RPMI8226 (cell line): ENCODE measurements around the gene POU6F1.

ENCODE experiments used
- DNase-seq: peaks from one replicate; pipeline ENCODE4 v3.0.0-alpha.2; 2015

The POU6F1 gene

DNA sequence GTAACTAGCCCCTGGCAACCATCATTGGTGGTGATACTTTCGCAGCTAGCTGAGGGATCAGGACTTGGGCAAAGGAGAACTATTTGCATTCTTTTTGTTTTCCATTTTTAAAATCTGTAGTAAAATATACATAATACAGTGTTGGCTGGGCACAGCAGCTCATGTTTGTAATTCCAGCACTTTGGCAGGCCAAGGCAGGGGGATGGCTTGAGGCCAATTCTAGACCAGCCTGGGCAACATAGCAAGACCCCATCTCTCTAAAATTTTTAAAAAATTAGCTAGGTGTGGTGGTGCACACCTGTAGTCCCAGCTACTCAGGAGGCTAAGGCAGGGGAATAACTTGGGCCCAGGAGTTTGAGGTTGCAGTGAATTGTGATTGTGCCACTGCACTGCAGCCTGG, 64.9 kb downstream of the POU6F1 start:
- DNase-seq, result no peak

DNA sequence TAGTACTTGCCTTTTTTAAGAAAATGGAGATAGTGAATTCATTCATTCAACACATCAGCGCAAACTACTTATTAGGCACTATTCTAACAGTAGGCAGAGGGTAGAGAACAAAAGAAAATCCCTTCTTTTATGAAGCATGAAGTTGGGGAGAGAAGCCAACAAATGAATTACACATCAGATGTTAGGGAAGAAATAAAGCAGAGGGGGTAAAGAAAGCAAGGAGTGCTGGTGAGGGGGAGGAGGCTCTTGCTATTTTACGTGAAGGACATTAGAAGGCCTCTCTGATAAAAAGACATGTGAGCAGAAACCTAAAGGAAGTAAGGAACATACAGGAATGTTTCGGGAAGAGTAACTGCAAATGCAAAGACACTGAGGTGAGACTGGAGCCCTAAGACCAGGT, 67.1 kb downstream of the POU6F1 start:
- no peak for DNase-seq

DNA sequence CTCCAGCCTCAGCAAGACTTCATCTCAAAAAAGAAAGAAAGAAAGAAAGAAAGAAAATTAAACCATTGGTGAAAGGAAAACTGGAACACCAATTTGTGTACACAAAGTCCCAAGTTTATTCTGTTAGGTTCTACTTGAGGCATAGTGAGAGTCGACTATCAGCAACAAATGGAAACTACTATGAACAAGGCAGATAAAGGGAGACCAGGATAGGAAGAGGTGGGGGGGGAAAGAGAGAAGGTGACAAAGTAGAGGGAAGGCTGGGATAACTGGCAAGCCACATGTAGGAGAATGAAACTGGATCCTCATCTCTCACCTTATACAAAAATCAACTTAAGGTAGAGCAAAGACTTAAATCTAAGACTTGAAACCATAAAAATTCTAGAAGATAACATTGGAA, 70.6 kb downstream of the POU6F1 start:
- no peak for DNase-seq

DNA sequence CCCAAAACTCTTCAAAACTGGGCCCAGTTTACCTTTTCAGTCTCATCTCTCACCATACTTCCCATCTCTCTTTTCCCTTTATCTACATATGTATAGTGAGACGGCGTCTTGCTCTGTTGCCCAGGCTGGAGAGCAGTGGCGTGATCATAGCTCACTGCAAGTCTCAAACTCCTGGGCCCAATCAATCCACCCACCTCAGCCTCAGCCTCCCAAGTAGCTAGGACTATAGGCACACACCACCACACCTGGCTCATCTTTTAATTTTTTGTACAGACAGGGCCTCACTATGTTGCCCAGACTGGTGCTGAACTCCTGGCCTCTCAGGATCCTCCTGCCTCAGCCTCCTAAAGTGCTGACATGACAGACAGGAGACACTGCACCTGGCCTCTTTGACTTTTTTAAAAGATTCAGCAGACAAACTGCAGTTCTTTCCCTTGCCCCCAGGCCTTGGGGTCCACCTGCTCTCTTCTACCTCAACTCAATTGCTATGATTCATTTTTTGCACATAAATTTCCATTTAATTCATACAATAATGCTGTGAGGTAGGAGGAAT, 78.5 kb downstream of the POU6F1 start:
- no peak for DNase-seq
